H1 (cell line): ENCODE data around the gene CCSER2. TPM values are rescaled to one million over a fixed set of nuclear protein-coding genes. Genes with fewer than 3 reads are reported as not detected.

Experiments used
- CTCF ChIA-PET: fragments of 300-600 bp; sonication (Branson Sonifier 250); formaldehyde crosslinking; loops from one replicate; lab custom pipeline; 2021; ENCODE audit not compliant: partially characterized antibody; lab: Charles Lee
- POLR2A ChIA-PET: fragments of 300-600 bp; sonication (Branson Sonifier 250); formaldehyde crosslinking; loops from one replicate; lab custom pipeline; 2021; ENCODE audit warnings: inconsistent platforms; ENCODE audit not compliant: partially characterized antibody; lab: Charles Lee
- DNase-seq, 2 experiments: peaks; one replicate each; pipeline versions ENCODE4 v3.0.0 to v3.0.0-alpha.2; 2010 to 2022; ENCODE audit warnings: low spot score in 2 of 2, low read depth in 1 of 2, mixed read lengths in 1 of 2
- FAIRE-seq: peaks from 2 replicates; lab custom pipeline; 2011; peaks lifted over from hg19 to GRCh38; lab: Jason Lieb, UNC
- H2AFZ ChIP-seq: 2 replicates; pipeline ENCODE4 v1.8.1; 2012; ENCODE audit warnings: low read length, inconsistent platforms
- H2AK5ac ChIP-seq: 2 replicates; pipeline ENCODE4 v1.6.1; 2013; ENCODE audit warnings: low read depth, low read length
- H2BK120ac ChIP-seq: replicated peaks from 2 replicates; pipeline ENCODE3; 2013; ENCODE audit warnings: low read depth, low read length, inconsistent platforms
- H2BK12ac ChIP-seq: 2 replicates; pipeline ENCODE4 v1.6.1; 2013; ENCODE audit warnings: low read depth, low read length
- H2BK15ac ChIP-seq: 2 replicates; pipeline ENCODE4 v1.6.1; 2013; ENCODE audit warnings: low read length
- H2BK20ac ChIP-seq: 2 replicates; pipeline ENCODE4 v1.6.1; 2013; ENCODE audit warnings: low read length
- H2BK5ac ChIP-seq: 2 replicates; pipeline ENCODE4 v1.6.1; 2013; ENCODE audit warnings: low read depth, low read length
- H3K14ac ChIP-seq: 2 replicates; pipeline ENCODE4 v1.6.1; 2013; ENCODE audit warnings: inconsistent platforms; ENCODE audit not compliant: insufficient read length
- H3K18ac ChIP-seq: 2 replicates; pipeline ENCODE4 v1.6.1; 2013; ENCODE audit warnings: low read length; ENCODE audit errors: extremely low read depth
- H3K23ac ChIP-seq: 2 replicates; pipeline ENCODE4 v1.6.1; 2013; ENCODE audit warnings: inconsistent platforms; ENCODE audit not compliant: insufficient read length
- H3K23me2 ChIP-seq: 2 replicates; pipeline ENCODE4 v1.6.1; 2013; ENCODE audit warnings: low read depth, low read length
- H3K27ac ChIP-seq: 2 replicates; pipeline ENCODE4 v1.6.1; 2011; ENCODE audit warnings: low read depth, low read length, inconsistent platforms
- H3K27me3 ChIP-seq, 4 experiments: replicated peaks in 1 of 4; 1 replicate in 1 of 4; 2 replicates in 3 of 4; pipeline versions ENCODE4 v1.6.1 to v1.8.1; 2011 to 2013; ENCODE audit warnings: low read length in 3 of 4, mild to moderate bottlenecking in 3 of 4, inconsistent platforms in 2 of 4, mixed read lengths in 2 of 4, moderate library complexity in 1 of 4; ENCODE audit not compliant: control insufficient read depth in 3 of 4, insufficient read depth in 3 of 4; ENCODE audit errors: extremely low read depth in 1 of 4
- H3K36me3 ChIP-seq, 4 experiments: 2 replicates each; pipeline versions ENCODE4 v1.6.1 to v1.8.1; 2011 to 2013; ENCODE audit warnings: mild to moderate bottlenecking in 4 of 4, low read length in 3 of 4, moderate library complexity in 2 of 4, control low read depth in 1 of 4, inconsistent platforms in 1 of 4; ENCODE audit not compliant: insufficient read depth in 4 of 4, control insufficient read depth in 2 of 4
- H3K4ac ChIP-seq: replicated peaks from 2 replicates; pipeline ENCODE3; 2013; ENCODE audit warnings: low read length, low read depth, mixed read lengths, inconsistent platforms; ENCODE audit not compliant: insufficient read length
- H3K4me1 ChIP-seq, 4 experiments: replicated peaks in 1 of 4; 1 replicate in 1 of 4; 2 replicates in 3 of 4; pipeline versions ENCODE4 v1.6.1 to v1.8.1; 2011 to 2013; ENCODE audit warnings: low read length in 3 of 4, inconsistent platforms in 2 of 4, mixed read lengths in 1 of 4; ENCODE audit not compliant: insufficient read depth in 4 of 4, control insufficient read depth in 3 of 4
- H3K4me2 ChIP-seq, 2 experiments: 2 replicates each; pipeline versions ENCODE4 v1.6.1 to v1.8.1; 2011 to 2013; ENCODE audit warnings: low read depth in 2 of 2, low read length in 2 of 2, control low read depth in 1 of 2, inconsistent platforms in 1 of 2, mild to moderate bottlenecking in 1 of 2; ENCODE audit not compliant: insufficient read depth in 1 of 2
- H3K4me3 ChIP-seq, 4 experiments: fragments of 200-600, 300-600 bp in 1 of 4; sonication (generic), shearing (Covaris generic), sonication (Bioruptor Twin) in 1 of 4; 2 replicates each; pipeline versions ENCODE4 v1.5.1 to v1.8.1; 2011 to 2016; ENCODE audit warnings: low read length in 4 of 4, low read depth in 3 of 4, control low read depth in 2 of 4, inconsistent platforms in 2 of 4, mild to moderate bottlenecking in 2 of 4, mixed read lengths in 1 of 4, moderate library complexity in 1 of 4; ENCODE audit not compliant: insufficient read depth in 2 of 4; ENCODE audit errors: extremely low read depth in 1 of 4
- H3K56ac ChIP-seq: replicated peaks from 2 replicates; pipeline ENCODE3; 2013; ENCODE audit warnings: low read depth, mild to moderate bottlenecking, mixed read lengths, low read length, inconsistent platforms; ENCODE audit not compliant: insufficient read length
- H3K79me1 ChIP-seq: 2 replicates; pipeline ENCODE4 v1.6.1; 2013; ENCODE audit warnings: low read depth, low read length, control low read depth
- H3K79me2 ChIP-seq, 2 experiments: 2 replicates each; pipeline versions ENCODE4 v1.6.1 to v1.8.1; 2012 to 2013; ENCODE audit warnings: low read length in 2 of 2, mild to moderate bottlenecking in 2 of 2, inconsistent platforms in 1 of 2; ENCODE audit not compliant: insufficient read depth in 2 of 2, control insufficient read depth in 1 of 2
- H3K9ac ChIP-seq, 4 experiments: replicated peaks in 1 of 4; 1 replicate in 1 of 4; 2 replicates in 3 of 4; pipeline versions ENCODE4 v1.6.1 to v1.8.1; 2011 to 2013; ENCODE audit warnings: low read depth in 3 of 4, low read length in 3 of 4, control low read depth in 2 of 4, mild to moderate bottlenecking in 2 of 4, moderate library complexity in 2 of 4, inconsistent platforms in 1 of 4; ENCODE audit errors: extremely low read depth in 1 of 4
- H3K9me3 ChIP-seq, 2 experiments: 2 replicates each; pipeline versions ENCODE4 v1.6.1 to v1.8.1; 2012 to 2013; ENCODE audit warnings: mild to moderate bottlenecking in 2 of 2, moderate library complexity in 2 of 2, control low read depth in 1 of 2, inconsistent platforms in 1 of 2, low read depth in 1 of 2, low read length in 1 of 2, mixed read lengths in 1 of 2; ENCODE audit not compliant: insufficient read depth in 2 of 2
- H4K20me1 ChIP-seq, 2 experiments: replicated peaks in 1 of 2; 2 replicates each; pipeline versions ENCODE3 to v1.8.1; 2011 to 2013; ENCODE audit warnings: inconsistent platforms in 2 of 2, low read length in 2 of 2, mild to moderate bottlenecking in 1 of 2; ENCODE audit not compliant: insufficient read depth in 2 of 2, control insufficient read depth in 1 of 2
- H4K5ac ChIP-seq: 2 replicates; pipeline ENCODE4 v1.6.1; 2013; ENCODE audit warnings: low read length, low read depth, mixed read lengths, inconsistent platforms; ENCODE audit not compliant: insufficient read length
- H4K8ac ChIP-seq: 2 replicates; pipeline ENCODE4 v1.8.0; 2013; ENCODE audit warnings: mild to moderate bottlenecking, moderate library complexity, low read length, inconsistent platforms; ENCODE audit not compliant: insufficient read depth; ENCODE audit errors: extremely low read depth
- H4K91ac ChIP-seq: replicated peaks from 2 replicates; pipeline ENCODE3; 2013; ENCODE audit warnings: low read length, mixed read lengths, inconsistent platforms; ENCODE audit not compliant: insufficient read length
- CHD1 ChIP-seq: IDR thresholded peaks from 2 replicates; pipeline ENCODE4 v1.6.1; 2012; ENCODE audit warnings: low read depth, low read length, improper control_type of control experiment
- MAFK ChIP-seq: IDR thresholded peaks from 2 replicates; pipeline ENCODE4 v1.6.1; 2012; ENCODE audit warnings: low read depth, mild to moderate bottlenecking, improper control_type of control experiment, low read length
- SIN3A ChIP-seq, 2 experiments: IDR thresholded peaks in 1 of 2; conservative IDR thresholded peaks in 1 of 2; 2 replicates each; pipeline ENCODE4 v1.6.1; 2011 to 2012; ENCODE audit warnings: low read length in 2 of 2, improper control_type of control experiment in 1 of 2, low read depth in 1 of 2, mild to moderate bottlenecking in 1 of 2
- TEAD4 ChIP-seq: IDR thresholded peaks from 2 replicates; pipeline ENCODE4 v1.6.1; 2012; ENCODE audit warnings: low read depth, low read length, inconsistent platforms, mixed read lengths
- polyA plus RNA-seq, 7 experiments: library from polyadenylated mRNA; depleted of rRNA in 3 of 7; stranded (reverse) in 5 of 7; unstranded in 2 of 7; fragments of >200 nt in 5 of 7; fragments of 200-250 nt in 2 of 7; gene quantifications; 1 replicate in 5 of 7; 2 replicates in 1 of 7; 4 replicates in 1 of 7; pipeline versions ENCODE4 v1.2.1 to v1.2.3, GENCODE V29; 2011 to 2013; ENCODE audit warnings: missing spikeins in 2 of 7, mixed read lengths in 2 of 7
- total RNA-seq: library from RNA; stranded (reverse); fragmentation: NEBNext Ultra II Directional; extraction: Animal tissue kit (Norgen Biotek cat#: 25700); gene quantifications from 2 replicates; pipeline ENCODE4 v1.2.1, GENCODE V29; 2021

CCSER2 gene
- total and polyA plus RNA-seq, 2 of the 8 experiments (the other 6 are each of a cell fraction or from before 2014, with no cell fraction given), result 6.9 to 30.5 TPM

- H3K27ac ChIP-seq, result no peak overlapping the region
- H3K23ac ChIP-seq, result no peak overlapping the region
- no peak overlapping the region for H4K8ac ChIP-seq
- DNase-seq (no peak), FAIRE-seq (no peak)
- H3K23me2 ChIP-seq, result no peaks in the 10 kb centered on the region
- no peaks in the 10 kb centered on the region for H3K4me1 ChIP-seq
- H3K9ac ChIP-seq, result no peak overlapping the region
- H3K4me3 ChIP-seq, result no peak overlapping the region
- H2AFZ ChIP-seq, result no peak overlapping the region
- TF ChIP-seq TEAD4 (no peak), MAFK (no peak), CHD1 (no peak), SIN3A (conservative IDR thresholded peaks at IDR 0.05 in 1 of 2, IDR thresholded peaks at IDR 0.05 in 1 of 2; ENCODE audit: low read depth in 1 of 2, low read length in 2 of 2) (no peak)
- no peak overlapping the region for H2BK5ac ChIP-seq
- no peaks in the 10 kb centered on the region for H3K79me2 ChIP-seq
- H3K9me3 ChIP-seq, result no peaks in the 10 kb centered on the region
- no peak overlapping the region for H2BK120ac ChIP-seq
- H3K14ac ChIP-seq, result no peak overlapping the region
- H4K5ac ChIP-seq, result no peak overlapping the region
- no peak overlapping the region for H3K56ac ChIP-seq
- no peak overlapping the region for H2BK15ac ChIP-seq
- POLR2A ChIA-PET, result no interaction called here
- H3K18ac ChIP-seq, result no peak overlapping the region
- CTCF ChIA-PET, result interaction anchor here (0.7 kb wide), 1 partner anchor 26 kb away, joined by 3 read pairs; no protein-coding TSS in a partner anchor
- H3K4ac ChIP-seq, result no peak overlapping the region
- H3K27me3 ChIP-seq, result no peaks in the 10 kb centered on the region
- H3K79me1 ChIP-seq, result no peaks in the 10 kb centered on the region
- no peak overlapping the region for H3K4me2 ChIP-seq
- H4K91ac ChIP-seq, result no peak overlapping the region
- no peak overlapping the region for H2BK12ac ChIP-seq
- H2AK5ac ChIP-seq, result no peak overlapping the region
- peaks cover 0 to 3% (median 0%) of the 10 kb centered on the region in 4 experiments; a peak in 1 of 8 replicates for H3K36me3 ChIP-seq
- H2BK20ac ChIP-seq, result no peak overlapping the region
- peaks cover 0 to 2% of the 10 kb centered on the region in 2 experiments for H4K20me1 ChIP-seq
Measured at GRCh38 chr10:84478151-84478550, 149.8 kb downstream of the CCSER2 start.
